Kidney capillary endothelial cell (primary cell): ENCODE measurements around the gene ACTR3.
A peak's percentile ranks its signal among the peaks of the same experiment; 100 is the strongest.
"Not testable (repeated sequence)": the region's sequence is repeated elsewhere in the genome, so short reads cannot be mapped to it uniquely, and the experiment has no call there.

Source experiments
- DNase-seq: peaks from one replicate; pipeline ENCODE4 v3.0.0-alpha.2; 2018; ENCODE audit warnings: low spot score

ACTR3 gene

GRCh38 chr2:113906647-113907046 lies 16.8 kb downstream of the ACTR3 start:
- no peak for DNase-seq

- no peak for DNase-seq
These were observed 17.4 kb downstream of the ACTR3 start for GRCh38 chr2:113907297-113907696.

GRCh38 chr2:113910110-113910717 lies 20.3 kb downstream of the ACTR3 start:
- DNase-seq, result no peak

- DNase-seq, result no peak
These were observed 21.2 kb downstream of the ACTR3 start for GRCh38 chr2:113910967-113911678.

GRCh38 chr2:113915082-113915819 lies 25.4 kb downstream of the ACTR3 start:
- no peak for DNase-seq

- no peak for DNase-seq
These were observed 28.3 kb downstream of the ACTR3 start for GRCh38 chr2:113918229-113918628.

GRCh38 chr2:113920996-113921395 lies 31.1 kb downstream of the ACTR3 start:
- DNase-seq, result no peak

GRCh38 chr2:113922335-113922734 lies 32.4 kb downstream of the ACTR3 start:
- DNase-seq, result no peak

- DNase-seq, result no peak
These were observed 32.9 kb downstream of the ACTR3 start for GRCh38 chr2:113922784-113923183.

- no peak for DNase-seq
These were observed 36.0 kb downstream of the ACTR3 start for GRCh38 chr2:113925884-113926283.

GRCh38 chr2:113926314-113926713 lies 36.4 kb downstream of the ACTR3 start:
- DNase-seq, result no peak

GRCh38 chr2:113930448-113930847 lies 40.6 kb downstream of the ACTR3 start:
- no peak for DNase-seq

GRCh38 chr2:113937501-113937900 lies 47.6 kb downstream of the ACTR3 start:
- DNase-seq, result no peak

GRCh38 chr2:113940891-113941290 lies 51.0 kb downstream of the ACTR3 start:
- DNase-seq, result no peak

GRCh38 chr2:113945784-113946183 lies 55.9 kb downstream of the ACTR3 start:
- not testable (repeated sequence) for DNase-seq

GRCh38 chr2:113950906-113951305 lies 61.0 kb downstream of the ACTR3 start:
- DNase-seq, result not testable (repeated sequence)

GRCh38 chr2:113961000-113961399 lies 71.1 kb downstream of the ACTR3 start:
- DNase-seq, result no peak

GRCh38 chr2:113962692-113963480 lies 73.0 kb downstream of the ACTR3 start:
- no peak for DNase-seq

- DNase-seq, result no peak
These were observed 74.1 kb downstream of the ACTR3 start for GRCh38 chr2:113963965-113964364.

GRCh38 chr2:113964436-113964835 lies 74.5 kb downstream of the ACTR3 start:
- no peak for DNase-seq

- DNase-seq, result no peak
These were observed 75.3 kb downstream of the ACTR3 start for GRCh38 chr2:113965228-113965627.

- peak; percentile 63 for DNase-seq
These were observed 75.8 kb downstream of the ACTR3 start for GRCh38 chr2:113965644-113966043.
